ENCODE measurements around the gene DGCR2.

Gene DGCR2

DNA sequence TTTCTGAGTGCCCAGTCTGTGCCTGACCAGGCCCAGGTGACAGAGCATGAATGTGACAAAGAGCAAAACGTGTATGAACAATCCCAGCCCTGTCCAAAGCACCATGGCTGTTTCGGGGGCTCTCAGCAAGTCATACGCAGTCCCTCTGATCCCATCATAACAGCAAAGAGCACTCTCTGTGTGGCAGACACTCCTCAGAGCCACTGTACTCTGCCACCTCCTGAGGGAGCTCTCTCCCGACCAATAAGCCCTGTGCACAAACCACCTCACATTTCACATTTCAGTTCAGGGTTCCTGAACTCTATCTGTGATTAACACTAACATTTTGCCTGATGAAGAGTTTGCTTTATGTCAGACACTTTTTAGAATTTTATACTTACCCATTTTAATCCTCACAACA is 6.6 kb downstream of the DGCR2 start:
- H3K4me3 ChIP-seq (ENCODE audit: low read length): no peak overlapping the region
- no peaks in the 10 kb centered on the region for H3K27me3 ChIP-seq (ENCODE audit: insufficient read depth, low read length)
- peaks cover 14% of the 10 kb centered on the region for H3K36me3 ChIP-seq (ENCODE audit: insufficient read depth, low read length)
- H3K9me3 ChIP-seq (ENCODE audit: insufficient read depth, low read depth, low read length): no peaks in the 10 kb centered on the region
- H3K4me1 ChIP-seq (ENCODE audit: insufficient read depth, low read length): peaks cover 16% of the 10 kb centered on the region
- no peak overlapping the region for H3K9ac ChIP-seq (ENCODE audit: low read depth, low read length)
- 70% methylated on average over 4 of the region's 4 CpGs for WGBS
- H3K27ac ChIP-seq (ENCODE audit: low read depth, low read length): no peak overlapping the region

- Histone ChIP-seq H3K9ac (ENCODE audit: low read depth, low read length) (no peak overlapping the region), H3K9me3 (ENCODE audit: insufficient read depth, low read depth, low read length) (no peaks in the 10 kb centered on the region), H3K27me3 (ENCODE audit: insufficient read depth, low read length) (no peaks in the 10 kb centered on the region), H3K36me3 (ENCODE audit: insufficient read depth, low read length) (peaks cover 12% of the 10 kb centered on the region), H3K4me3 (ENCODE audit: low read length) (no peak overlapping the region), H3K4me1 (ENCODE audit: insufficient read depth, low read length) (peaks cover 14% of the 10 kb centered on the region), H3K27ac (ENCODE audit: low read depth, low read length) (no peak overlapping the region)
- WGBS: 79% methylated on average over 4 of the region's 4 CpGs
Observed at GRCh38 chr22:19114984-19115552, 7.1 kb downstream of the DGCR2 start.

- 98% methylated on average over 5 of the region's 5 CpGs for WGBS
- Histone ChIP-seq H3K9ac (ENCODE audit: low read depth, low read length) (no peak overlapping the region), H3K4me3 (ENCODE audit: low read length) (no peak overlapping the region), H3K4me1 (ENCODE audit: insufficient read depth, low read length) (peaks cover 22% of the 10 kb centered on the region), H3K27me3 (ENCODE audit: insufficient read depth, low read length) (no peaks in the 10 kb centered on the region), H3K27ac (ENCODE audit: low read depth, low read length) (no peak overlapping the region), H3K36me3 (ENCODE audit: insufficient read depth, low read length) (peaks cover 2% of the 10 kb centered on the region; the same call in 1 of the 2 replicates), H3K9me3 (ENCODE audit: insufficient read depth, low read depth, low read length) (no peaks in the 10 kb centered on the region)
Observed at GRCh38 chr22:19113429-19113828, 8.8 kb downstream of the DGCR2 start.

DNA sequence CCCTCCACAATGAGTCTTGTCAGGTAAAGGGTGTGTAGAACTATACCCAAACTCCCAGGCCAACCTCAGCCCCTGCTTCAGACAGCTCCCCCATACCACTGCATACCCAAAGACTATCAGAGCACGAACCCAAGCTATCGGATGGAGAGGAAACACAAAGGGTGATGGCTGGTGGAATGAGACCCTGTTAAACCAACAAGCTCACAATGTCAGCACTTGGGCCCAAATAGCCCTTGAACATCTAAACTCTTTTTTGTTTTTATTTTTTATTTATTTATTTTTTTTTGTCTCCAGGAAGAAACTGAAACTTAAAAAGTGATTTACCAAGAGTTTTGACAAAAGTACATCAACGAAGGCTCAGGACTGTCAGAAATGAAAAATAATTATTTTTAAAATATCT is 10.6 kb downstream of the DGCR2 start:
- 82% methylated on average over 2 of the region's 3 CpGs for WGBS
- H3K4me1 ChIP-seq (ENCODE audit: insufficient read depth, low read length): peaks cover 22% of the 10 kb centered on the region
- no peak overlapping the region for H3K27ac ChIP-seq (ENCODE audit: low read depth, low read length)
- no peaks in the 10 kb centered on the region for H3K27me3 ChIP-seq (ENCODE audit: insufficient read depth, low read length)
- H3K9me3 ChIP-seq (ENCODE audit: insufficient read depth, low read depth, low read length): no peaks in the 10 kb centered on the region
- no peaks in the 10 kb centered on the region for H3K36me3 ChIP-seq (ENCODE audit: insufficient read depth, low read length)
- H3K9ac ChIP-seq (ENCODE audit: low read depth, low read length): no peak overlapping the region
- no peak overlapping the region for H3K4me3 ChIP-seq (ENCODE audit: low read length)

DNA sequence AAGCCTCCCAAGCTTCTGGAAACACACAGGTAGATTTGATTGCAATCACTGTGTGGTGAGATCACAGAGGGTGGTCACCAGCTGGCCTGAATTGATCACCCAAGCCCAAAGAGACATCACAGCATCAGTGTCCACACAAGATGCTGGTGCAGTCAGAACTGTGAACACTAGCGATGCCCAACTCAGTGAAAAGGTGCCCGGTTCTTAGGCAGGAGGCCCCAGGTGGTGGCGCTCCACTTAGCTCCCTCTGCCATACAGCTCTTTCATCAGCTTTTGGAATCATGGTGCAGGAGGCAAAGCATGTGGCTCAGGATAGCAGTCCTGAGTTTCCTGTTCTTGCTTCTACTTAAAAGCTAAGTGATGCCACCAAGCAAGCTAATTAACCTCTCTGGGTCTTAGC is 11.1 kb downstream of the DGCR2 start:
- H3K4me3 ChIP-seq (ENCODE audit: low read length): no peak overlapping the region
- WGBS: 89% methylated on average over 3 of the region's 3 CpGs
- H3K4me1 ChIP-seq (ENCODE audit: insufficient read depth, low read length): peaks cover 22% of the 10 kb centered on the region
- H3K9ac ChIP-seq (ENCODE audit: low read depth, low read length): no peak overlapping the region
- no peaks in the 10 kb centered on the region for H3K9me3 ChIP-seq (ENCODE audit: insufficient read depth, low read depth, low read length)
- no peak overlapping the region for H3K27ac ChIP-seq (ENCODE audit: low read depth, low read length)
- no peaks in the 10 kb centered on the region for H3K36me3 ChIP-seq (ENCODE audit: insufficient read depth, low read length)
- no peaks in the 10 kb centered on the region for H3K27me3 ChIP-seq (ENCODE audit: insufficient read depth, low read length)

DNA sequence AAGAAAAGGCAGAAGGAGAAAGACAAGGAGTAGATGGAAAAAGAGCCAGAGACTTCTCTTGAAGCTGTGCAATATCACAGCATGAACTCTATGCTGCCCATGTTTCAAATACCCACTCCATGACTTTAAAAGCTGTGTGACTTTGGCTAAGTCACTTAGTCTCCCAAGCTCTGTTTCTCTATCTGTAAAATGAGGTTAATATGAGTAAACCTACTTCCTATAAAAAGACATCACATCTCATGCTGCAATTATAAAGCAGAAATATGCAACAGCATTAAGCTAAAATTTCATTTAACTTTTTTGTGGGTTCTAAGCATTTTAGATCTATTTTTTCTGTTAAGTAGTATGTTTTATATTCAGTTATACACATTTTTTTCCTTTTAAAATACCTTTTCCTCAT is 11.6 kb downstream of the DGCR2 start:
- no peak overlapping the region for H3K4me3 ChIP-seq (ENCODE audit: low read length)
- H3K27ac ChIP-seq (ENCODE audit: low read depth, low read length): no peak overlapping the region
- H3K36me3 ChIP-seq (ENCODE audit: insufficient read depth, low read length): no peaks in the 10 kb centered on the region
- peaks cover 22% of the 10 kb centered on the region for H3K4me1 ChIP-seq (ENCODE audit: insufficient read depth, low read length)
- no peak overlapping the region for H3K9ac ChIP-seq (ENCODE audit: low read depth, low read length)
- no peaks in the 10 kb centered on the region for H3K27me3 ChIP-seq (ENCODE audit: insufficient read depth, low read length)
- H3K9me3 ChIP-seq (ENCODE audit: insufficient read depth, low read depth, low read length): no peaks in the 10 kb centered on the region

GRCh38 chr22:19110064-19110458 is 12.2 kb downstream of the DGCR2 start:
- Histone ChIP-seq H3K9ac (ENCODE audit: low read depth, low read length) (no peak overlapping the region), H3K4me3 (ENCODE audit: low read length) (no peak overlapping the region), H3K27ac (ENCODE audit: low read depth, low read length) (no peak overlapping the region), H3K4me1 (ENCODE audit: insufficient read depth, low read length) (peaks cover 22% of the 10 kb centered on the region), H3K36me3 (ENCODE audit: insufficient read depth, low read length) (no peaks in the 10 kb centered on the region), H3K27me3 (ENCODE audit: insufficient read depth, low read length) (no peaks in the 10 kb centered on the region), H3K9me3 (ENCODE audit: insufficient read depth, low read depth, low read length) (no peaks in the 10 kb centered on the region)
- 43% methylated on average over 3 of the region's 4 CpGs for WGBS

DNA sequence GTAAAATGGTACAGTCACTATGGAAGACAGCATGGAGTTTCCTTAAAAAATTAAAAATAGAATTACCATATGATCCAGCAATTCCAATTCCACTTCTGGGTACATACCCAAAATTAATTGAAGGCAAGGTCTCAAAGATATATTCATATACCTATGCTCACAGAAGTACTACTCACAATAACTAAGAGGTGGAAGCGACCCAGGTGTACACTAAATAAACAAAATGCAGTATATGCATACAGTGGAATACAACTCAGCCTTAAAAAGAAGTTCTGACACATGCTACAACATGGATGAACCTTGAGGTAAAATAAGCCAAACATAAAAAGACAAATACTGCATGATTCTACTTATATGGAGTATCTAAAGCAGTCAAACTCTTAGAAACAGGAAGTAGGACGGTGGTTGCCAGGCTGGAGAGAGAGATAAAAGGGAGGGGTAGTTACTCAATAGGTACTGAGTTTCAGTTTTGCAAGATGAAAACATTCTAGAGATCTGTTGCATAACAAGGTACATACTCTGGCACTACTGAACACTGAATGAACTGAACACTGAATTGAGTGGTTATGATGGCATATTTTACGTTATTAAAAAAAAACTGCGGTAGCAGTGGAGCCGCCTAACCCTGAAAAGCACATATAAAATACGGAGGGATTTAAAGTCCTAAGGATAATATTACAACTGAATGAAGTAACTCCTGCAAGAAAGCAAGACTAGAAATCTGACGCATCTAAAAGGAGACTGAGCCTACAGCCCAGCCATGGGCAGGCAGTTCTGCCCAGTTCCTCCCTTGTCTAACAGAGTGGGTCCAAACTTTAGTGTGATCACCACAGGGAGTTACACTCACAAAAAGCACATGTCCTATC is 12.8 kb downstream of the DGCR2 start:
- Histone ChIP-seq H3K27me3 (ENCODE audit: insufficient read depth, low read length) (no peaks in the 10 kb centered on the region), H3K4me3 (ENCODE audit: low read length) (no peak overlapping the region), H3K27ac (ENCODE audit: low read depth, low read length) (no peak overlapping the region), H3K9ac (ENCODE audit: low read depth, low read length) (no peak overlapping the region), H3K4me1 (ENCODE audit: insufficient read depth, low read length) (peaks cover 22% of the 10 kb centered on the region), H3K9me3 (ENCODE audit: insufficient read depth, low read depth, low read length) (no peaks in the 10 kb centered on the region), H3K36me3 (ENCODE audit: insufficient read depth, low read length) (no peaks in the 10 kb centered on the region)
- WGBS: 86% methylated on average over 7 of the region's 7 CpGs

DNA sequence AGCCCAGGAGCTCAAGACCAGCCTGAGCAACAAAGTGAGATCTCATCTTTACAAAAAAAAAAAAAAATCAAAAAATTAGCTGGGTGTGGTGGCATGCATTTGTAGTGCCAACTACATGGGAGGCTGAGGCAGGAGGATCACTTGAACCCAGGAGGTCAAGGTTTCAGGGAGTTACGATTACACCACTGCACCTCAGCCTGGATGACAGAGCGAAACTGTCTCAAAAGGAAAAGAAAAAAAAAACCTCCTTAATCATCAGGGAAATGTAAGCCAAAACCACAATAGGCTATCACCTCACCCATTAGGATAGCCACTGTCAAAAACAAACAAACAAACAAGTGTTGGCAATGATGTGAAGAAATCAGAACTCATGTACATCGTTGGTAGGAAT is 13.4 kb downstream of the DGCR2 start:
- H3K27ac ChIP-seq (ENCODE audit: low read depth, low read length): no peak overlapping the region
- 80% methylated on average over 3 of the region's 3 CpGs for WGBS

GRCh38 chr22:19107730-19108074 is 14.5 kb downstream of the DGCR2 start:
- no peaks in the 10 kb centered on the region for H3K27me3 ChIP-seq (ENCODE audit: insufficient read depth, low read length)
- WGBS: 99% methylated on average over 8 of the region's 8 CpGs
- H3K27ac ChIP-seq (ENCODE audit: low read depth, low read length): no peak overlapping the region
- no peaks in the 10 kb centered on the region for H3K9me3 ChIP-seq (ENCODE audit: insufficient read depth, low read depth, low read length)
- no peak overlapping the region for H3K9ac ChIP-seq (ENCODE audit: low read depth, low read length)
- H3K36me3 ChIP-seq (ENCODE audit: insufficient read depth, low read length): no peaks in the 10 kb centered on the region
- H3K4me1 ChIP-seq (ENCODE audit: insufficient read depth, low read length): peaks cover 22% of the 10 kb centered on the region
- no peak overlapping the region for H3K4me3 ChIP-seq (ENCODE audit: low read length)

More for the DNA sequence above, 13.4 kb downstream of the DGCR2 start:
- Histone ChIP-seq H3K36me3 (ENCODE audit: insufficient read depth, low read length) (no peaks in the 10 kb centered on the region), H3K9me3 (ENCODE audit: insufficient read depth, low read depth, low read length) (no peaks in the 10 kb centered on the region), H3K9ac (ENCODE audit: low read depth, low read length) (no peak overlapping the region), H3K4me1 (ENCODE audit: insufficient read depth, low read length) (peaks cover 22% of the 10 kb centered on the region), H3K4me3 (ENCODE audit: low read length) (no peak overlapping the region), H3K27me3 (ENCODE audit: insufficient read depth, low read length) (no peaks in the 10 kb centered on the region)

GRCh38 chr22:19106886-19107729 is 15.1 kb downstream of the DGCR2 start:
- no peak overlapping the region for H3K9ac ChIP-seq (ENCODE audit: low read depth, low read length)
- peaks cover 22% of the 10 kb centered on the region for H3K4me1 ChIP-seq (ENCODE audit: insufficient read depth, low read length)
- no peak overlapping the region for H3K27ac ChIP-seq (ENCODE audit: low read depth, low read length)
- H3K36me3 ChIP-seq (ENCODE audit: insufficient read depth, low read length): no peaks in the 10 kb centered on the region
- H3K27me3 ChIP-seq (ENCODE audit: insufficient read depth, low read length): no peaks in the 10 kb centered on the region
- 95% methylated on average over 3 of the region's 3 CpGs for WGBS
- H3K9me3 ChIP-seq (ENCODE audit: insufficient read depth, low read depth, low read length): no peaks in the 10 kb centered on the region
- H3K4me3 ChIP-seq (ENCODE audit: low read length): no peak overlapping the region
